PFSK-1 (cell line): Measurements from ENCODE around the gene ZNRF2.

Source experiments
- FOXP2 ChIP-seq: optimal IDR thresholded peaks from 2 replicates; pipeline ENCODE3; 2011; ENCODE audit warnings: borderline replicate concordance, control low read depth, inconsistent platforms; ENCODE audit not compliant: insufficient read depth; ENCODE audit errors: extremely low read length, extremely low read depth
- POLR2AphosphoS5 ChIP-seq: IDR thresholded peaks from 2 replicates; pipeline ENCODE4 v1.6.1; 2012; ENCODE audit warnings: low read depth, mild to moderate bottlenecking, control low read depth, low read length, moderate library complexity
- REST ChIP-seq, 2 experiments: IDR thresholded peaks; 2 replicates each; pipeline versions ENCODE4 v1.6.1 to v1.8.0; 2011 to 2012; ENCODE audit warnings: low read depth in 2 of 2, low read length in 2 of 2, control low read depth in 1 of 2, inconsistent platforms in 1 of 2, mild to moderate bottlenecking in 1 of 2, moderate library complexity in 1 of 2; ENCODE audit not compliant: insufficient read depth in 1 of 2
- SIN3A ChIP-seq: IDR thresholded peaks from 2 replicates; pipeline ENCODE4 v1.6.1; 2012; ENCODE audit warnings: mild to moderate bottlenecking, low read length, moderate library complexity, borderline replicate concordance; ENCODE audit not compliant: insufficient read depth
- TAF1 ChIP-seq: IDR thresholded peaks from 2 replicates; pipeline ENCODE4 v1.6.1; 2012; ENCODE audit warnings: low read length, control low read depth, borderline replicate concordance; ENCODE audit not compliant: insufficient read depth

ZNRF2 gene

GRCh38 chr7:30285536-30286284 is 1.3 kb downstream of the ZNRF2 start:
- no peak for TF ChIP-seq SIN3A
- no peak for TF ChIP-seq POLR2AphosphoS5
- TF ChIP-seq REST (IDR thresholded peaks at IDR 0.05; ENCODE audit: insufficient read depth in 1 of 2, low read depth in 2 of 2, low read length in 2 of 2) = no peak
- TF ChIP-seq FOXP2 = no peak
- no peak for TF ChIP-seq TAF1

GRCh38 chr7:30286749-30287148 is 2.4 kb downstream of the ZNRF2 start:
- TF ChIP-seq POLR2AphosphoS5 (no peak), FOXP2 (no peak), SIN3A (no peak), REST (IDR thresholded peaks at IDR 0.05; ENCODE audit: insufficient read depth in 1 of 2, low read depth in 2 of 2, low read length in 2 of 2) (no peak), TAF1 (no peak)

GRCh38 chr7:30301751-30302150 is 17.4 kb downstream of the ZNRF2 start:
- TF ChIP-seq REST (IDR thresholded peaks at IDR 0.05; ENCODE audit: insufficient read depth in 1 of 2, low read depth in 2 of 2, low read length in 2 of 2) (no peak), POLR2AphosphoS5 (no peak), FOXP2 (no peak), TAF1 (no peak), SIN3A (no peak)

- no peak for TF ChIP-seq FOXP2
- no peak for TF ChIP-seq REST (IDR thresholded peaks at IDR 0.05; ENCODE audit: insufficient read depth in 1 of 2, low read depth in 2 of 2, low read length in 2 of 2)
- TF ChIP-seq SIN3A = no peak
- TF ChIP-seq POLR2AphosphoS5 = no peak
- TF ChIP-seq TAF1 = no peak
Observed at GRCh38 chr7:30302656-30303311, 18.4 kb downstream of the ZNRF2 start.
